Esophagus mucosa (tissue), 1 donor: ENCODE results near the gene ABHD4. TPM values are rescaled to one million over a fixed set of nuclear protein-coding genes. Genes with fewer than 3 reads are reported as not detected.
A peak's percentile ranks its signal among the peaks of the same experiment; 100 is the strongest.
"Not testable (repeated sequence)": the region's sequence is repeated elsewhere in the genome, so short reads cannot be mapped to it uniquely, and the experiment has no call there.

Experiments used
- ATAC-seq: fragments of 200-7000 bp; cut with Tn5 transposase; one replicate; pipeline ENCODE4 v1.9.1; 2020
- total RNA-seq: library from RNA; stranded (reverse); gene quantifications from one replicate; pipeline ENCODE4 v1.2.4, GENCODE V29; 2023
- donor health status: DM: yes; HTN: yes; CAD: no.

ABHD4 gene
- total RNA-seq, 1 donor from 2014 or later, result 31.0 TPM

GRCh38 chr14:22561661-22562579, 36.2 kb upstream of the ABHD4 start:
- no peak for ATAC-seq

GRCh38 chr14:22563987-22564386, 34.1 kb upstream of the ABHD4 start:
- peak; percentile 58 for ATAC-seq

GRCh38 chr14:22564463-22564862, 33.6 kb upstream of the ABHD4 start:
- peak; percentile 89 for ATAC-seq

GRCh38 chr14:22565391-22565945, 32.6 kb upstream of the ABHD4 start:
- no peak for ATAC-seq

GRCh38 chr14:22566266-22566665, 31.8 kb upstream of the ABHD4 start:
- not testable (repeated sequence) for ATAC-seq

- no peak for ATAC-seq
Measured at GRCh38 chr14:22566845-22567244, 31.3 kb upstream of the ABHD4 start.

- no peak for ATAC-seq
Measured at GRCh38 chr14:22567437-22567836, 30.7 kb upstream of the ABHD4 start.

GRCh38 chr14:22569106-22569736, 28.9 kb upstream of the ABHD4 start:
- ATAC-seq, result no peak

- ATAC-seq, result no peak
Measured at GRCh38 chr14:22569737-22570131, 28.4 kb upstream of the ABHD4 start.

GRCh38 chr14:22570132-22570949, 27.8 kb upstream of the ABHD4 start:
- ATAC-seq, result peak; percentile 86

- ATAC-seq, result no peak
Measured at GRCh38 chr14:22572562-22573058, 25.5 kb upstream of the ABHD4 start.

- no peak for ATAC-seq
Measured at GRCh38 chr14:22573804-22574203, 24.3 kb upstream of the ABHD4 start.

- no peak for ATAC-seq
Measured at GRCh38 chr14:22577334-22577908, 20.7 kb upstream of the ABHD4 start.

- ATAC-seq, result no peak
Measured at GRCh38 chr14:22579236-22579635, 18.9 kb upstream of the ABHD4 start.

GRCh38 chr14:22579881-22580280, 18.2 kb upstream of the ABHD4 start:
- no peak for ATAC-seq

- no peak for ATAC-seq
Measured at GRCh38 chr14:22580625-22581024, 17.5 kb upstream of the ABHD4 start.

GRCh38 chr14:22583994-22584393, 14.1 kb upstream of the ABHD4 start:
- no peak for ATAC-seq

- ATAC-seq, result no peak
Measured at GRCh38 chr14:22587247-22587646, 10.9 kb upstream of the ABHD4 start.

GRCh38 chr14:22587677-22588422, 10.2 kb upstream of the ABHD4 start:
- ATAC-seq, result not testable (repeated sequence)

GRCh38 chr14:22588526-22589095, 9.5 kb upstream of the ABHD4 start:
- no peak for ATAC-seq
